SK-N-SH (cell line): ENCODE data around the gene HYAL2. TPM values are rescaled to one million over a fixed set of nuclear protein-coding genes. Genes with fewer than 3 reads are reported as not detected.

Experiments used
- CTCF ChIA-PET: fragments of 300-600, 350-600 bp; formaldehyde crosslinking; extraction: SDS; loops from one replicate; lab custom pipeline; 2021; lab: Yijun Ruan, JAX
- POLR2A ChIA-PET: fragments of 350-600 bp; sonication (Branson Sonifier 250); formaldehyde crosslinking; extraction: SDS; loops from one replicate; lab custom pipeline; 2020; ENCODE audit warnings: antibody characterized with exemption, inconsistent platforms; lab: Yijun Ruan, JAX
- DNase-seq: peaks from one replicate; pipeline ENCODE4 v3.0.0; 2012
- H2AFZ ChIP-seq: fragments of 200-600 bp; sonication (generic); 2 replicates; pipeline ENCODE4 v1.8.1; 2016; ENCODE audit warnings: antibody characterized with exemption, mild to moderate bottlenecking, low read depth
- H3F3A ChIP-seq: fragments of 200-600 bp; sonication (generic); replicated peaks from 2 replicates; pipeline ENCODE3; 2016; ENCODE audit warnings: antibody characterized with exemption, mild to moderate bottlenecking; ENCODE audit not compliant: insufficient read depth
- H3K27ac ChIP-seq, 2 experiments: fragments of 200-500 bp in 1 of 2; fragments of 200-600 bp in 1 of 2; sonication (Bioruptor generic) in 1 of 2; sonication (generic), shearing (Covaris generic) in 1 of 2; 2 replicates each; pipeline versions ENCODE4 v1.5.1 to v1.6.1; 2014 to 2016; ENCODE audit warnings: low read depth in 2 of 2, inconsistent platforms in 1 of 2, low read length in 1 of 2, mild to moderate bottlenecking in 1 of 2, mixed read lengths in 1 of 2
- H3K27me3 ChIP-seq: fragments of 200-600 bp; sonication (generic), shearing (Covaris generic); 2 replicates; pipeline ENCODE4 v1.6.1; 2016; ENCODE audit warnings: mixed run types; ENCODE audit not compliant: insufficient read depth
- H3K36me3 ChIP-seq, 2 experiments: fragments of 200-500 bp in 1 of 2; fragments of 200-600 bp in 1 of 2; sonication (Bioruptor generic) in 1 of 2; sonication (generic) in 1 of 2; replicated peaks in 1 of 2; 2 replicates each; pipeline versions ENCODE3 to v1.5.1; 2014 to 2016; ENCODE audit warnings: low read length in 1 of 2, mild to moderate bottlenecking in 1 of 2; ENCODE audit not compliant: insufficient read depth in 2 of 2, control insufficient read depth in 1 of 2
- H3K4me1 ChIP-seq, 2 experiments: fragments of 200-500 bp in 1 of 2; fragments of 200-600 bp in 1 of 2; sonication (Bioruptor generic) in 1 of 2; sonication (generic), shearing (Covaris generic) in 1 of 2; 2 replicates each; pipeline versions ENCODE4 v1.5.1 to v1.6.1; 2014 to 2016; ENCODE audit warnings: low read depth in 1 of 2, low read length in 1 of 2, mixed run types in 1 of 2; ENCODE audit not compliant: insufficient read depth in 2 of 2, control insufficient read depth in 1 of 2
- H3K4me2 ChIP-seq: fragments of 200-600 bp; sonication (generic), shearing (Covaris generic); 2 replicates; pipeline ENCODE4 v1.6.1; 2017; ENCODE audit warnings: mixed run types
- H3K4me3 ChIP-seq, 2 experiments: fragments of 200-500 bp in 1 of 2; fragments of 200-600 bp in 1 of 2; sonication (Bioruptor generic) in 1 of 2; sonication (generic), shearing (Covaris generic) in 1 of 2; 2 replicates each; pipeline versions ENCODE4 v1.5.1 to v1.8.1; 2014 to 2016; ENCODE audit warnings: low read depth in 2 of 2, inconsistent platforms in 1 of 2, low read length in 1 of 2, mild to moderate bottlenecking in 1 of 2, mixed read lengths in 1 of 2, moderate library complexity in 1 of 2
- H3K79me2 ChIP-seq: fragments of 200-600 bp; sonication (generic); 2 replicates; pipeline ENCODE4 v1.8.1; 2017; ENCODE audit warnings: mild to moderate bottlenecking; ENCODE audit not compliant: insufficient read depth
- H3K9ac ChIP-seq: fragments of 200-600 bp; sonication (generic); 2 replicates; pipeline ENCODE4 v1.6.1; 2017; ENCODE audit warnings: mixed run types
- H3K9me2 ChIP-seq: fragments of 200-600 bp; sonication (generic); 2 replicates; pipeline ENCODE4 v1.6.1; 2017; ENCODE audit warnings: mixed run types
- H3K9me3 ChIP-seq: fragments of 200-600 bp; sonication (generic); 2 replicates; pipeline ENCODE4 v1.6.1; 2017; ENCODE audit warnings: mixed run types, mild to moderate bottlenecking, moderate library complexity
- H4K20me1 ChIP-seq: fragments of 200-600 bp; sonication (generic); 2 replicates; pipeline ENCODE4 v1.6.1; 2017; ENCODE audit warnings: mild to moderate bottlenecking, mixed run types; ENCODE audit not compliant: insufficient read depth
- FOXM1 ChIP-seq: IDR thresholded peaks from 2 replicates; pipeline ENCODE4 v1.4.0; 2012; ENCODE audit warnings: low read depth, mild to moderate bottlenecking
- GATA2 ChIP-seq: sonication (generic); formaldehyde crosslinking; IDR thresholded peaks from 2 replicates; pipeline ENCODE4 v1.5.0; 2020; ENCODE audit warnings: mild to moderate bottlenecking, missing genetic modification reagents
- NFIC ChIP-seq: IDR thresholded peaks from 2 replicates; pipeline ENCODE4 v1.4.0; 2012; ENCODE audit warnings: borderline replicate concordance
- NRF1 ChIP-seq: IDR thresholded peaks from 2 replicates; pipeline ENCODE4 v1.6.1; 2012; ENCODE audit warnings: low read depth, mild to moderate bottlenecking, low read length
- POLR2AphosphoS5 ChIP-seq: IDR thresholded peaks from 2 replicates; pipeline ENCODE4 v1.6.1; 2012; ENCODE audit warnings: low read depth, low read length
- RAD21 ChIP-seq: IDR thresholded peaks from 2 replicates; pipeline ENCODE4 v1.6.1; 2012; ENCODE audit warnings: mild to moderate bottlenecking, low read length
- RXRA ChIP-seq: IDR thresholded peaks from 2 replicates; pipeline ENCODE4 v1.4.0; 2012; ENCODE audit warnings: low read depth, mild to moderate bottlenecking, borderline replicate concordance
- SIN3A ChIP-seq: IDR thresholded peaks from 2 replicates; pipeline ENCODE4 v1.6.1; 2012; ENCODE audit warnings: low read depth, mild to moderate bottlenecking, low read length, moderate library complexity, borderline replicate concordance
- TCF12 ChIP-seq: IDR thresholded peaks from 2 replicates; pipeline ENCODE4 v1.4.0; 2012
- TEAD4 ChIP-seq: IDR thresholded peaks from 2 replicates; pipeline ENCODE4 v1.4.0; 2012; ENCODE audit warnings: mild to moderate bottlenecking, borderline replicate concordance; ENCODE audit not compliant: insufficient read depth
- YY1 ChIP-seq: IDR thresholded peaks from 2 replicates; pipeline ENCODE4 v1.4.0; 2012; ENCODE audit warnings: low read depth, mild to moderate bottlenecking
- WGBS: methylation state at CpG from one replicate; pipeline ENCODE4 v1.1.6; 2017; ENCODE audit warnings: low lambda C conversion rate; 5-methylcytosine and 5-hydroxymethylcytosine counted together
- polyA plus RNA-seq, 3 experiments: library from polyadenylated mRNA; depleted of rRNA; stranded (reverse); fragments of >200 nt; gene quantifications; 2 replicates each; pipeline ENCODE4 v1.2.3, GENCODE V29; 2012
- TF ChIP-seq, protein P1 (sequence below): IDR thresholded peaks from 2 replicates; pipeline ENCODE4 v1.4.0; 2012; ENCODE audit warnings: low read depth
- TF ChIP-seq, protein P2 (sequence below): IDR thresholded peaks from 2 replicates; pipeline ENCODE4 v1.6.1; 2012; ENCODE audit warnings: mild to moderate bottlenecking, low read depth, low read length, moderate library complexity
- TF ChIP-seq, protein P3 (sequence below): IDR thresholded peaks from 2 replicates; pipeline ENCODE4; 2012

Gene HYAL2
- polyA plus RNA-seq, 1 of the 3 experiments (the other 2 are of a cell fraction): 135 TPM

DNA sequence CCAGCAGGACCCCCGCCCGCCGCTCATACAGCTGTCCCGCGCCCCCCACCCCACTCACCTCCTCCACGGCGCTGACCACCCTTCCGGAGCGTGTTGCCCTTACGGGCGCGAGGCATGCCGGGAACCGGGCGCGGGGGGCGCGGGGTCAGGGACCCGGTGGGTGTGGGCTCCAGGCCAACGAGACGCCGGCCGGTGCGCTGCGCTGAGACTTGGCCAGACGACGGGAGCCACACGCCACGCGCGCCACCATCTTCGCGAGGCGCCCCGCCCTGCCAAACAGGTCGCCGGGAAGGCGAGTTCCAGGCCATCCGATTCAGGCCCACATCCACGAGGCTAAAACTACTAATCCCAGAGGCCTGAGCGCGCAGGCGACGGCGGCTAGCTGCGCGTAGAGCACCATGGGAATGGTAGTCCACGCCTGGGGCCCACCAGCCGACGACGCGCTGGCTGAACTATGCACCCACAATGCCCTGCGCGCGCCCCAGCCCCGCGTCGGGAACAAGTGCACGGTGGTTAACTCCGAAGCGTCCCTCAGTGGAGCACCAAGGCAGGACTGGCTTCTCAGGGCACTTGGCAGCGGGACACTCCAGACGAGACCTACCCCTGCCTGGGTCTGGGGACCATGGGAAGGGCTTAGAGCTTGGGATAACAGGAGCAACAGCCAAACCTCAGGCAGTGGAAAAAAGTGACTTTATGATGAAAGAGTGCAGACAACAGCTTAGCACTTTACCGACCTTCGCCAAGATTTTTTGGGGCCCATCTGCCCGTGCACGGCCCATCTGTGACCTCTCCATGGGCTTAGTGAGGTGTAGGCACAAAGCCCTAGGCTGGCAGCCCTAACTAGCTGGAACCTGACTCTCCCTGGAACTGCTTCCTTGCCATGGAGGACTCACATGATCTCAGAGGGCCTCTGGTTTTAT lies 30.1 kb downstream of the HYAL2 start, which contains the start of gene IFRD2 (continued):
- TF ChIP-seq RAD21 (no peak), TCF12 (peak; percentile 16; the same call in 1 of the 2 replicates), SIN3A (peak; percentile 85; the same call in 1 of the 2 replicates), NRF1 (peak; percentile 55), TEAD4 (no peak), POLR2AphosphoS5 (peak; percentile 86), GATA2 (CRISPR knock-in tag) (no peak)
- TF ChIP-seq, protein P1, sequence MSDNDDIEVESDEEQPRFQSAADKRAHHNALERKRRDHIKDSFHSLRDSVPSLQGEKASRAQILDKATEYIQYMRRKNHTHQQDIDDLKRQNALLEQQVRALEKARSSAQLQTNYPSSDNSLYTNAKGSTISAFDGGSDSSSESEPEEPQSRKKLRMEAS: peak; percentile 91
- TF ChIP-seq, protein P2, sequence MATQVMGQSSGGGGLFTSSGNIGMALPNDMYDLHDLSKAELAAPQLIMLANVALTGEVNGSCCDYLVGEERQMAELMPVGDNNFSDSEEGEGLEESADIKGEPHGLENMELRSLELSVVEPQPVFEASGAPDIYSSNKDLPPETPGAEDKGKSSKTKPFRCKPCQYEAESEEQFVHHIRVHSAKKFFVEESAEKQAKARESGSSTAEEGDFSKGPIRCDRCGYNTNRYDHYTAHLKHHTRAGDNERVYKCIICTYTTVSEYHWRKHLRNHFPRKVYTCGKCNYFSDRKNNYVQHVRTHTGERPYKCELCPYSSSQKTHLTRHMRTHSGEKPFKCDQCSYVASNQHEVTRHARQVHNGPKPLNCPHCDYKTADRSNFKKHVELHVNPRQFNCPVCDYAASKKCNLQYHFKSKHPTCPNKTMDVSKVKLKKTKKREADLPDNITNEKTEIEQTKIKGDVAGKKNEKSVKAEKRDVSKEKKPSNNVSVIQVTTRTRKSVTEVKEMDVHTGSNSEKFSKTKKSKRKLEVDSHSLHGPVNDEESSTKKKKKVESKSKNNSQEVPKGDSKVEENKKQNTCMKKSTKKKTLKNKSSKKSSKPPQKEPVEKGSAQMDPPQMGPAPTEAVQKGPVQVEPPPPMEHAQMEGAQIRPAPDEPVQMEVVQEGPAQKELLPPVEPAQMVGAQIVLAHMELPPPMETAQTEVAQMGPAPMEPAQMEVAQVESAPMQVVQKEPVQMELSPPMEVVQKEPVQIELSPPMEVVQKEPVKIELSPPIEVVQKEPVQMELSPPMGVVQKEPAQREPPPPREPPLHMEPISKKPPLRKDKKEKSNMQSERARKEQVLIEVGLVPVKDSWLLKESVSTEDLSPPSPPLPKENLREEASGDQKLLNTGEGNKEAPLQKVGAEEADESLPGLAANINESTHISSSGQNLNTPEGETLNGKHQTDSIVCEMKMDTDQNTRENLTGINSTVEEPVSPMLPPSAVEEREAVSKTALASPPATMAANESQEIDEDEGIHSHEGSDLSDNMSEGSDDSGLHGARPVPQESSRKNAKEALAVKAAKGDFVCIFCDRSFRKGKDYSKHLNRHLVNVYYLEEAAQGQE: no peak

DNA sequence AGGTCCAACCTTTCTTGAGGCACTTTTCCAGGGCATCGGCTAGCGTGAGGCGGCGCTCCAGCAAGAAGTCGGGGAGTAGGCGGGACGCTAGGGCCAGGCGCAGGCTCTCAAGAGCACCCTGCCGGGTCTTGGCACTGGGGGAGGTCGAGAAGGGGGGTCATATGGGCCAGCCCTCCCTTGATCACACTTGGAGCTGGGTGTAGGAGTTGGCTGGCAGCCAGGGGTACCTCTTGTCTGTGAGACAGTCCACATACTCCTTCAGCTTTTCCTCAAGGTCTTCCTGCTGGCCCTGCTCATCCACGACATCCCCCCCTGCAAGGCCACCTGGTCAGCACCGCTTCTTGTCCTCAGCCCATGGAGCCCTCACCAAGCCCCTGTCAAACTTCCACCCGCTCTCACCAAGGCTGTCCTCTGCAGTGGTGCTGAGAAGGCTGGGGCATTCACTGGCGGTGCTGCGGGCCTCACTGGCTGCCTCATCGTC lies 32.3 kb downstream of the HYAL2 start:
- no peaks in the 10 kb centered on the region for H3K9me2 ChIP-seq
- no peaks in the 10 kb centered on the region for H3F3A ChIP-seq
- H2AFZ ChIP-seq: no peak overlapping the region
- TF ChIP-seq NFIC: no peak
- TF ChIP-seq, protein P3, sequence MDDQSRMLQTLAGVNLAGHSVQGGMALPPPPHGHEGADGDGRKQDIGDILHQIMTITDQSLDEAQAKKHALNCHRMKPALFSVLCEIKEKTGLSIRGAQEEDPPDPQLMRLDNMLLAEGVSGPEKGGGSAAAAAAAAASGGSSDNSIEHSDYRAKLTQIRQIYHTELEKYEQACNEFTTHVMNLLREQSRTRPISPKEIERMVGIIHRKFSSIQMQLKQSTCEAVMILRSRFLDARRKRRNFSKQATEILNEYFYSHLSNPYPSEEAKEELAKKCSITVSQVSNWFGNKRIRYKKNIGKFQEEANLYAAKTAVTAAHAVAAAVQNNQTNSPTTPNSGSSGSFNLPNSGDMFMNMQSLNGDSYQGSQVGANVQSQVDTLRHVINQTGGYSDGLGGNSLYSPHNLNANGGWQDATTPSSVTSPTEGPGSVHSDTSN: no peak
- TF ChIP-seq NRF1: no peak
- no peak for TF ChIP-seq SIN3A
- TF ChIP-seq YY1: no peak
- no peak for TF ChIP-seq FOXM1
- no peak for TF ChIP-seq RXRA
- peaks cover 20% of the 10 kb centered on the region for H3K79me2 ChIP-seq
- no peak overlapping the region for H3K4me3 ChIP-seq
- 93% methylated on average over 13 of the region's 16 CpGs for WGBS
- no peak overlapping the region for H3K4me2 ChIP-seq
- H4K20me1 ChIP-seq: no peaks in the 10 kb centered on the region
- peaks cover 3 to 29% of the 10 kb centered on the region in 2 experiments for H3K36me3 ChIP-seq
- H3K27ac ChIP-seq: no peak overlapping the region
- H3K9me3 ChIP-seq: no peaks in the 10 kb centered on the region
- H3K4me1 ChIP-seq: peaks cover 3 to 16% of the 10 kb centered on the region in 2 experiments; a peak in 2 of 4 replicates
- CTCF ChIA-PET: interaction anchor here (0.7 to 1.6 kb wide), 6 partner anchors 15 to 98 kb away, joined by 3 to 10 read pairs (median 5); partner anchors contain the start of gene HYAL2
- no peak for DNase-seq
- POLR2A ChIA-PET: no interaction called here
- H3K27me3 ChIP-seq: no peaks in the 10 kb centered on the region
- no peak overlapping the region for H3K9ac ChIP-seq
